Heart right ventricle (tissue), 16 donors: Measurements from ENCODE around the gene PSMD13. TPM values are rescaled to one million over a fixed set of nuclear protein-coding genes. Genes with fewer than 3 reads are reported as not detected.

Source experiments
- ATAC-seq, 8 donors: fragments of 200-7000 bp; cut with Tn5 transposase; one replicate each; pipeline ENCODE4 v1.9.1; 2020; ENCODE audit warnings: mild to moderate bottlenecking in 8 of 8, moderate library complexity in 8 of 8, moderate number of reproducible peaks in 1 of 8
- DNase-seq, 2 donors: peaks; one replicate each; pipeline ENCODE4 v3.0.0-alpha.2; 2020
- H3K27ac ChIP-seq, 10 donors: fragments of 200-600 bp; sonication (generic) in 2 of 10; one replicate each; pipeline versions ENCODE4 v1.5.0 to v1.8.0; 2020 to 2022; ENCODE audit warnings: mild to moderate bottlenecking in 3 of 10
- H3K27me3 ChIP-seq, 7 donors: fragments of 200-600 bp; one replicate each; pipeline ENCODE4 v1.8.0; 2021 to 2022; ENCODE audit warnings: mild to moderate bottlenecking in 2 of 7
- H3K36me3 ChIP-seq, 9 donors: fragments of 200-600 bp; sonication (generic) in 1 of 9; one replicate each; pipeline versions ENCODE4 v1.5.0 to v1.8.0; 2020 to 2022; ENCODE audit warnings: mild to moderate bottlenecking in 2 of 9
- H3K4me1 ChIP-seq, 9 donors: fragments of 200-600 bp; sonication (generic) in 1 of 9; one replicate each; pipeline versions ENCODE4 v1.5.0 to v1.8.0; 2020 to 2022; ENCODE audit warnings: mild to moderate bottlenecking in 4 of 9
- H3K4me3 ChIP-seq, 10 donors: fragments of 200-600 bp; sonication (generic) in 2 of 10; one replicate each; pipeline versions ENCODE4 v1.5.0 to v1.8.0; 2020 to 2022; ENCODE audit warnings: mild to moderate bottlenecking in 7 of 10, moderate library complexity in 2 of 10
- H3K9me3 ChIP-seq, 11 donors: fragments of 200-600 bp in 10 of 11; sonication (generic) in 2 of 11; one replicate each; pipeline versions ENCODE4 v1.5.0 to v1.8.0; 2013 to 2022; ENCODE audit warnings: mild to moderate bottlenecking in 2 of 11, control low read depth in 1 of 11, moderate library complexity in 1 of 11
- CTCF ChIP-seq, 9 donors: fragments of 200-600 bp; sonication (generic) in 2 of 9; IDR thresholded peaks; one replicate each; pipeline versions ENCODE4 v1.5.0 to v1.8.0; 2021 to 2022; ENCODE audit warnings: antibody characterized with exemption in 9 of 9, mild to moderate bottlenecking in 5 of 9, moderate library complexity in 1 of 9
- WGBS, 2 donors: extraction: QIAGEN DNeasy Blood & Tissue Kit; methylation state at CpG; one replicate each; pipeline ENCODE4 v1.1.7; 2013; ENCODE audit warnings: inconsistent platforms in 1 of 2; 5-methylcytosine and 5-hydroxymethylcytosine counted together
- intact Hi-C, 10 donors: fragments of 100-400 bp; cut with DNase I; formaldehyde crosslinking; loops; one replicate each; pipeline versions ENCODE4 v1.11.1 to v1.14.2; 2022
- polyA plus RNA-seq, 2 donors: library from polyadenylated mRNA; stranded (reverse); fragments of 200-250 nt; gene quantifications; one replicate each; pipeline ENCODE4 v1.2.3, GENCODE V29; 2013
- total RNA-seq, 10 donors: library from RNA; stranded (reverse); fragmentation: NEBNext Ultra II Directional in 3 of 10; extraction: Animal tissue kit (Norgen Biotek cat#: 25700) in 3 of 10; gene quantifications; one replicate each; pipeline versions ENCODE4 v1.2.1 to v1.2.4, GENCODE V29; 2021 to 2023
- donor health status: Arrhythmogenic right ventricular cardiomyopathy.
- donor health status: ischemic (EF 13 %, LVEDD 7.1; RV severe dilation, severe dysfunction).
- donor health status: healthy with polysubstance abuse.
- donor health status: DM: no; HTN: yes; CAD: no.
- donor health status: DM: no; HTN: no; CAD: no.
- donor health status: ischemic (EF 25% LVEDD 6.9; RV normal size, moderate dysfunction).
- donor health status: ischemic (EF 25% LVEDD 5.7; RV mildly dilated, moderate dysfunction).
- donor health status: healthy.
- donor health status: DM: yes; HTN: yes; CAD: no.
- donor health status: Ischemic cardiomyopathy.
- donor health status: ischemic (EF 35%, LVEDD 5.7; RV mildly dilated, moderate dysfunction).
- donor health status: nonischemic (EF 11% LVEDD 7.7; RV severe dilation, severe dysfunction).
- donor health status: DM: yes; HTN: yes; CAD: no.
- donor health status: PGD.
- donor health status: ischemic (EF 29% LVEDD 5.4; RV normal size, mild dysfunction).
- donor health status: nonischemic (EF 23%, LVEDD 6.1; RV moderate dilation, normal function).

The PSMD13 gene
- total and polyA plus RNA-seq, 12 donors, result 78.7 to 163 (median 94.4) TPM

GRCh38 chr11:250274-250673 lies 13.5 kb downstream of the PSMD13 start:
- Histone ChIP-seq H3K4me1 (no peaks in the 10 kb centered on the region), H3K9me3 (no peaks in the 10 kb centered on the region), H3K27ac (no peak overlapping the region), H3K36me3 (peaks cover 3 to 88% (median 63%) of the 10 kb centered on the region in 9 donors), H3K4me3 (no peak overlapping the region), H3K27me3 (no peaks in the 10 kb centered on the region)
- no peak for DNase-seq
- no peak for TF ChIP-seq CTCF (IDR thresholded peaks at IDR 0.05)
- intact Hi-C loops, result loop anchor here in 3 of 10 donors (5.0 to 10.0 kb wide), 4 partner anchors 37 to 125 kb away; partner anchors contain the start of genes B4GALNT4 (in 2 of the 3), IFITM1 (in 1 of the 3) and PGGHG (in 1 of the 3)
- 85 to 88% methylated on average over 5 of the region's 5 CpGs for WGBS, 2 donors
- no peak for ATAC-seq

- Histone ChIP-seq H3K27me3 (no peaks in the 10 kb centered on the region), H3K36me3 (peaks cover 3 to 84% (median 60%) of the 10 kb centered on the region in 9 donors), H3K4me1 (no peaks in the 10 kb centered on the region), H3K27ac (no peak overlapping the region), H3K4me3 (no peak overlapping the region), H3K9me3 (no peaks in the 10 kb centered on the region)
- intact Hi-C loops, result loop anchor here in 3 of 10 donors (5.0 to 10.0 kb wide), 4 partner anchors 36 to 124 kb away; partner anchors contain the start of genes B4GALNT4 (in 2 of the 3), IFITM1 (in 1 of the 3) and PGGHG (in 1 of the 3)
- peak; percentile 44 to 48 for DNase-seq
- WGBS, 2 donors, result 79 to 83% methylated on average over 10 of the region's 10 CpGs
- peak in 6 of 8 donors; percentile 71 to 86 (median 78) for ATAC-seq
- TF ChIP-seq CTCF (IDR thresholded peaks at IDR 0.05), result peak; percentile 31 to 76 (median 61)
Measured at GRCh38 chr11:250740-251299, 14.0 kb downstream of the PSMD13 start.

GRCh38 chr11:251550-251949 lies 14.8 kb downstream of the PSMD13 start:
- Histone ChIP-seq H3K4me3 (no peak overlapping the region), H3K27me3 (no peaks in the 10 kb centered on the region), H3K4me1 (no peaks in the 10 kb centered on the region), H3K27ac (no peak overlapping the region), H3K36me3 (peaks cover 3 to 76% (median 53%) of the 10 kb centered on the region in 9 donors), H3K9me3 (no peaks in the 10 kb centered on the region)
- DNase-seq (no peak), ATAC-seq (peak in 1 of 8 donors; percentile 30)
- intact Hi-C loops, result loop anchor here in 3 of 10 donors (5.0 to 10.0 kb wide), 4 partner anchors 36 to 123 kb away; partner anchors contain the start of genes B4GALNT4 (in 2 of the 3), IFITM1 (in 1 of the 3) and PGGHG (in 1 of the 3)
- 78 to 82% methylated on average over 10 of the region's 10 CpGs for WGBS, 2 donors
- no peak for TF ChIP-seq CTCF (IDR thresholded peaks at IDR 0.05)

- TF ChIP-seq CTCF (IDR thresholded peaks at IDR 0.05), result no peak
- Histone ChIP-seq H3K9me3 (no peaks in the 10 kb centered on the region), H3K27me3 (no peaks in the 10 kb centered on the region), H3K27ac (no peak overlapping the region), H3K36me3 (peaks cover 3 to 65% (median 43%) of the 10 kb centered on the region in 9 donors), H3K4me3 (no peak overlapping the region), H3K4me1 (no peaks in the 10 kb centered on the region)
- DNase-seq (no peak), ATAC-seq (peak in 1 of 8 donors; percentile 9)
- intact Hi-C loops, result loop anchor here in 3 of 10 donors (5.0 to 10.0 kb wide), 4 partner anchors 35 to 122 kb away; partner anchors contain the start of genes B4GALNT4 (in 2 of the 3), IFITM1 (in 1 of the 3) and PGGHG (in 1 of the 3)
- 86 to 92% methylated on average over 8 of the region's 8 CpGs for WGBS, 2 donors
Measured at GRCh38 chr11:252666-253065, 15.9 kb downstream of the PSMD13 start.
